Stimulated activated CD4-positive, alpha-beta T cell treated with anti-CD3 and anti-CD28 coated beads, Interleukin-1b, Interleukin-23, amount 100 ng/mL, for 4 hours (primary cell): ENCODE results near the gene EIF2A.
"Not testable (repeated sequence)": the region's sequence is repeated elsewhere in the genome, so short reads cannot be mapped to it uniquely, and the experiment has no call there.

Experiments used
- DNase-seq, 2 donors: peaks; one replicate each; pipeline ENCODE4 v3.0.0-alpha.2; 2020; ENCODE audit warnings: low read depth in 2 of 2

Gene EIF2A

DNA sequence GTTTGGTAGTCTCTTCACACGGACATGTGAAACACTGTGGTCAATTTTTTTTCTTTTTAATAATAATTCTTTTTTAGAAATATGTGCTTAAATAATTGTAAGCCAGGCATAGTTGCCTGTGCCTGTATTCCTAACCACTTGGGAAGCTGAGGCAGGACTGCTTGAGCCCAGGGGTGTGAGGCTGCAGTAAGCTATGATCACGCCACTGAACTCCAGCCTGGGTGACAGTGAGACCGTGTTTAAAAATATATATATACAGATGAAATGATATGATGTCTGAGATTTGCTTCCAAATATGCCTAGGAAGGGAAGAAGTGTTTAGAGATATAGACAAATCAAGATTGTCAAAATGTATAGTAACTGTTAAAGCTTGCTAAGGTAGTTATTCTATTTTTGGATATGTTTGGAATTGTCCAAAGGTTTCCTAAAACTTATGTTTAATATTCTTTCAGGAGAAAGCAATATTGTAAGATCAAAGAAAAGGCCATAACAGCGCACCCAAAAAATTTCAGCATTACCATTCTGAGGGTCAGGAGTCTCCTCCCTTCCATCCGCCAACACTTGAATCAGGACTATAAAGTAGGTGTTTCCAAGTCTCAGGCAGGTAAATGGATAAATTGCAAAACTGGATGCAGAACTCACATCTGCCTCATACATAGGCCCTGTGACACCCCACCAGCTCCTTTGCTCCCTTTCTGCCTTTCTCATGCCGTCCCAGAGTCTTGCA, 56.0 kb downstream of the EIF2A start:
- DNase-seq, result no peak

GRCh38 chr3:150603153-150603979, 56.8 kb downstream of the EIF2A start, which contains the start of gene SELENOT:
TSS of gene SELENOT (plus strand) at chr3:150603321. CDS start at chr3:150603363, 42 bp downstream.
- DNase-seq, result peak; percentile 89 to 92

GRCh38 chr3:150603980-150604319, 57.4 kb downstream of the EIF2A start:
- no peak for DNase-seq

- DNase-seq, result no peak
Measured at GRCh38 chr3:150605998-150606641, 59.5 kb downstream of the EIF2A start.

DNA sequence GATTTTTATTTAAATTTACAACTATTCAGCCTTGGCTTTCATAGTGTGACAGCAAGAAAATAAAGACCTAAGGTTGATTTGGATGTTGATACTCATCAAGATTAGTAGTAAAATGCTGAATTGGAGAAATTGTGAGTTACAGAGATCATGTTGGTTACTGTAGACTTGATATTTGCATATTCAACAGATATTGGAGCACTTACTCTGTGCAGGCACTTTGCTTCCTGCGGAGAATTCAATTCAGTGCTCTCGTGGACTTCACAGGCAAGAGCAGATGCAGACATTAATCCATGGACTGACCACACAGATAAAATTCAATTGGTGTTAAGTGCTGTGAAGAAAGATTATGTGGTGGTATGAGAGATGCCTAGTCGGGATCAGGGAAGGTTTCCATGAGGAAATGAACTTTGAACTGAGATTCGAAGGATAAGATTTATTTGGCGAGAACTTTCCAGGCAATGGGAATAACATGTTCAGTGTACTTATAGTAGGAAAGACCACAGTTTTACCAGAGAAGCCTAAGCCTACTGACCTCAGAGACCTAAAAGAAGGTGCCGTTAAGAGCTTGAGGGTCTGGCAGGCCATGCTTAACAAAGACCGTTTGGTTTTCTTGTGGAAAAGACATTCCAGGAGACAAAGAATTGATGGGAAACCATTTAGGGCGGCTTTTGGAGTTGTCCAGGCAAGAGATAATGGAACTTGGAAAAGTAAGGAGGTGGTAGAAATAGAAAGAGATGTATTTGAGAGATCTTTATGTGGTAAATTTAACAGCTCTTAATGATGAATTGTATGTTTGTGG, 60.9 kb downstream of the EIF2A start:
- no peak for DNase-seq

GRCh38 chr3:150609988-150610387, 63.4 kb downstream of the EIF2A start:
- no peak for DNase-seq

DNA sequence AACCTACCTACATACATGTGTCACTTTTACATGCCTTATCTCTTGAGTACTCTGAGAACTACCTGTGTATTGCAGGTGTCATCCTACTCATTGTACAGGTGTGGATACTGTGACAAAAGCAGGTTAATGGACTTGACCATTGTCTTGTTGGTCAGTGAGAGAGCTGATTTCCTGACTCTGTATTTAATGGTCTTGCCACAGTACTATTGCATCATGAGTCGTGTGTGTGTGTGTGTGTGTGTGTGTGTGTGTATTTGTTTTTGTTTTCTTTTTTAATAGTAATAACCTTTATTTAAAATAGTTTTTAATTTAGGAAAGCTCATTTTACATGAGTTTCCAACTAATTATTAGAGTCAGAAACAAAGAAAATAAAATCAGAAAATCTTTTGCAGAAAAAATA, 64.2 kb downstream of the EIF2A start:
- no peak for DNase-seq

- no peak for DNase-seq
Measured at GRCh38 chr3:150611666-150612065, 65.1 kb downstream of the EIF2A start.

- DNase-seq, result no peak
Measured at GRCh38 chr3:150612494-150612893, 65.9 kb downstream of the EIF2A start.

GRCh38 chr3:150613034-150613433, 66.4 kb downstream of the EIF2A start:
- DNase-seq, result no peak

DNA sequence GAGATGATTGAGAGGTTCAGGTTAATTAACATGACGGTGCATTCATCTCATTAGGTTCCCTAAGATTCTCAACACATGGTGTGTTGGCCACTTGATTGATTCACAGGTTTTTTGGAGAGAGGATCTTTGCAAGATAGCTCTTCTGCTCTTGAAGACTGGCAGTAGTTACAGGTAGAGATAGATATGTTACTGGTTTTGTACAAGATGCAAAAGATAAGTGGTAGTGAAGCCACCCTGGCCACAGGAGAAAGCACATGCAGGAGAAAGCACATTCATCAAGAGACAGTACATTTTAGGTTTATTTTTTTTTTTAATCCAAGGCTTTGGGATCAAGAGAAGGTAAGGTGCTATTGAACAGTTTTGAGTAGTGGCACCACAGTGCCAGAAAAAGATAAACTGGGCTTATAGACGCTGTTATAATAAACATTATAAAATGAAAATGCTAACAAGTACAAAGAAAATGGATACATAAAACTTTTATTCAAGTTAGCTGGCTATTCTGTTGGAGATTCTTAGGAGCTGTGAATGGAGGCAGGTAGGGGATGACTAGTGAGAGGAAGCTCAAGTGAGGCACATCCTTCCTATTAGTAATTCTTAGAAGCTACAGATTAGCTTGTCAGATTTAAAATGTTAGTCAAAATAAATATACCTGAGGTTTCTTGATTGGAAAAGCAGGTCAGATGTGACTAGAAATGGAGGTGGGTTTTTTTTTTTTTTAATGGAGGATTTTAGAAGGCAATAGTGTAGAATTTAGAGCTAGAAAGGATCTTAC, 67.3 kb downstream of the EIF2A start:
- no peak for DNase-seq

DNA sequence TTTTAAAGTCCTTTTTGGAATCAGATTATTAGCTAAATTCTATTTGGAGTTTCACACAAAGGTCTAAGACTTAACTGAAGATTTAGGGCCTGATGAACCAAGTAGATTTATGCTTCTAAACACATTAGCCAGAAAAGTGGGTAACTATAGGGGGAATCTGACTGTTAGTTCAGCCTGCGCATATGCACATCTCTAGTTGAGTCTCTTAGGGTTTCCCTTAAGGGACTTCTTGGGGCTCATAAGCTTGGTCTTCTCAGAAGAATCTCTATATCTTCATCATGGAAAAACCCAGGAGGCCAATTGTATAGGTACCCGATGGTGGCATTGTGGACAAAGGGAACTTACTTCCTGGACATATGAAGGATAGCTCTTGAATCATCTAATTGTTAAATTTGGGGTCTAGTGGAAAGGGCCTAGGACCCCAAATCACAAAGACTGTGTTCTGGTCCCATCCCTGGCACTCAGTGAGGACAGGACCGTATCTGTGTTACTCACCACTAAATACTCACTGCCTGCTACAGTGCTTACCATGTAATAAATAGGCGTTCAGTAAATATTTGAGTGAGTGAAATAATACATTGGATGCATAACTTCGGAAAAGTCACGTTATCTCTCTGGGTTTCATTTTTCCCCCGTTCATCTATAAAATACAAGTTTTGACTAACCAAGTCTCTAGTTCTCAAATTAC, 73.6 kb downstream of the EIF2A start:
- no peak for DNase-seq

GRCh38 chr3:150622955-150623354, 76.4 kb downstream of the EIF2A start:
- DNase-seq, result not testable (repeated sequence)

DNA sequence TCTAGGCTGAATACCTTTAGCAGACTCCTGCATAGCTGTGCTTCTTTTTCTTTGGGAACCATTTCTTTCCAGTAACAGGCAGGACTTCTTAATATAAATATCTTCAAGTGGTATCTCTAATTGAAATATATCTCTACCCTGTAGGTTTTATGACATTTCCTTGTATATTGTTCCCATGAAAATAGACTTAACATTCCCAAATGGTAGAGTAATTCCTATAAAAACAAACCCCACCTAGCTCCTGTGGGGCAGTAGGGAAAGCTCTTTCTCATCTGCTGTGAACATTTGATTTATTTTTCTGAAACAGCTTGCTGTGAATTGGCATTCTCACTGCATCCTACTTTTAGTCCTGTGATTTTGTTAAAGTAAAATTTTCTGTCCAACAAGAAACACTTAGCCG, 77.4 kb downstream of the EIF2A start:
- no peak for DNase-seq

GRCh38 chr3:150626148-150626930, 79.8 kb downstream of the EIF2A start:
- no peak for DNase-seq

DNA sequence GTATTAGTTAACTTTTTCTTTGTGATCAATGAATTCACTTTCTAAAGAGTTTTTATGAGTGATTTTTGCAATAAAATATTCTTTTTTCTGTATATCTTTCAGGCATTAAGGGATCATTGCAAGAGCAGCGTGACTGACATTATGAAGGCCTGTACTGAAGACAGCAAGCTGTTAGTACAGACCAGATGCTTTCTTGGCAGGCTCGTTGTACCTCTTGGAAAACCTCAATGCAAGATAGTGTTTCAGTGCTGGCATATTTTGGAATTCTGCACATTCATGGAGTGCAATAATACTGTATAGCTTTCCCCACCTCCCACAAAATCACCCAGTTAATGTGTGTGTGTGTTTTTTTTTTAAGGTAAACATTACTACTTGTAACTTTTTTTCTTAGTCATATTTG, 81.0 kb downstream of the EIF2A start:
- DNase-seq, result no peak

- no peak for DNase-seq
Measured at GRCh38 chr3:150631515-150632221, 85.1 kb downstream of the EIF2A start.

- DNase-seq, result no peak
Measured at GRCh38 chr3:150635076-150635475, 88.5 kb downstream of the EIF2A start.

DNA sequence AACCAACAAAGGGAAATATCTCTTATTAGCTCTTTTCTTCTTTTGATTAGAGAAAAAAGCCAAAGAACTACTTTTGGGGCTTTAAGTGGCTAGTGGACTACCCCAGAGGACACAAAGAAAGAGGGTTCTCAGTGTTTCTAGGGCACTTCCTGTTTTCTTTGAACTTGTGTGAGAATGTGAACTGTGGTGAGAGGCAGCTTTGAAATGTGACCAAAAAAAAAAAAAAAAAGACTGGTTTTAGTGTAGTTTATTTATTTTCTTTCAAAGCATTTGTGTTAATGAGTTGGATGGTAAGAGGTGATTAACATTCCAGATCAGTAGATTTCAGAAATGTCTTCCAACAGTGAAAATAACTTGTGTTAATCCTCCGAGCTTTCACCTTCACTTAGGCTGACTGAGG, 88.9 kb downstream of the EIF2A start:
- DNase-seq, result no peak
